GM21447 (cell line): ENCODE measurements around the gene OSCP1.
A peak's percentile ranks its signal among the peaks of the same experiment; 100 is the strongest.

ENCODE experiments used
- ATAC-seq: cut with Tn5 transposase; IDR thresholded peaks from one replicate; pipeline ENCODE4 v1.9.1; 2021; ENCODE audit not compliant: unreplicated experiment

The OSCP1 gene

DNA sequence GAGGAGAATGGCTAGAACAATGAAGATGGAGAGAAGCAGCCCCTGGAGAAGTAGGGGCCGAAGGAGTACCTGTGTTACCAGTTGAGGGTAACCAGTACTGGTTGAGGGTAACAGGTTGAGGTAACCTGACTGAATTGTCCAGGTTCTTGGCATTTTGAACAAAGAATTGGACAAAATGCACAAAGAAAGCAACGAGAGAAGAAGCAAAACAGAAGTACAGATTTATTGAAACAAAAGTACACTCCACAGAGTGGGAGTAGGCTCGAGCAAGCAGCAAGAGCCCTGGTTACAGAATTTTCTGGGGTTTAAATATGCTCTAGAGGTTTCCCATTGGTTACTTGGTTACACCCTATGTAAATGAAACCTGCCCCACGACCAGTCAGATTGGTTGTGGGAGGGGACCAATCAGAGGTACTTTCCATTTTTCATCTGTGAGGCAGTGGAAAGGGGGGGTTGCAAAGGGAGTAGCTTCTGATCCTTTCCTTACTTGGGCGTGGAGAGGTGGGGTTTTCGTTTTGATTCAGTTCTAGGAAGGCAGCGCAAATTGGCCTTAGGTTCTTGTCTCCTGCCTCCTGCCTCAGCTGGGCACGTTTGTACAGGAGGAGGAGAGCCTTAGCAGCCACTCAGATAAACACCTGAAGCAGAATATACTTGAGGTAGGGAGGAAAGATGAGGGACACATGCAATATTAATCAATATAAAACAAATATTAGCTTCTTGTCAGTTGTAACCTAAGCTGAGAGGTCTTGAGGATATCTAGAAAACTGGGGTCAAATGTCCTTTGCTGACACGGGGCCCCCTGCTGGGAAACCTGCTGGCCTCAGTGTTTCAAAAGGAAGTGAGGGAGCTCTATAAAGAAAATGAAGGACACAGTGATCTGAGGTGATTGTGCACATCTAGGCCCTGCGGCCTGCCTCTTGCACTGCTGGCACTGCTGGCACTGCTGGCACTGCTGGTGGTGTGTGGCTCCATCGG lies 38.3 kb downstream of the OSCP1 start:
- ATAC-seq: no peak

DNA sequence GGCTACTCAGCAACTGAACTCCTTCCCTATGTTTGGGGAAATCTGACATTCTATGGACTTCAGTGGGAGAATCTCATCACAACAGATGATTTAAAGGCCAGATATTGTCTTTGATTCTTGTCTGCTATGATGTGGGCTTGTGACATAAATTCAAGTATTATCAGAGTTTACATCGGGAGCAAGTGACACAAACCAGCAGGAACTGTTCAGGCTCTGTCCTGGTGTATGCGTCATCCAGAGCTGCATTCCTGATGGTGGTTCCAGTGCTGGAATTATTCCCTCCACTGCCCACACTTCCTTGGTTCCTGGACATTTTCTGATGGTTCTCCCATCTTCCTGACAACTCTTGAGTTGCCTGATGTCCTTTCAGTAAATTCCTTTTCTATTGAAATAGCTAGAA lies 41.8 kb downstream of the OSCP1 start:
- ATAC-seq: no peak

GRCh38 chr1:36406440-36406839 lies 43.8 kb downstream of the OSCP1 start:
- no peak for ATAC-seq

GRCh38 chr1:36402504-36402890 lies 47.8 kb downstream of the OSCP1 start:
- ATAC-seq: no peak

DNA sequence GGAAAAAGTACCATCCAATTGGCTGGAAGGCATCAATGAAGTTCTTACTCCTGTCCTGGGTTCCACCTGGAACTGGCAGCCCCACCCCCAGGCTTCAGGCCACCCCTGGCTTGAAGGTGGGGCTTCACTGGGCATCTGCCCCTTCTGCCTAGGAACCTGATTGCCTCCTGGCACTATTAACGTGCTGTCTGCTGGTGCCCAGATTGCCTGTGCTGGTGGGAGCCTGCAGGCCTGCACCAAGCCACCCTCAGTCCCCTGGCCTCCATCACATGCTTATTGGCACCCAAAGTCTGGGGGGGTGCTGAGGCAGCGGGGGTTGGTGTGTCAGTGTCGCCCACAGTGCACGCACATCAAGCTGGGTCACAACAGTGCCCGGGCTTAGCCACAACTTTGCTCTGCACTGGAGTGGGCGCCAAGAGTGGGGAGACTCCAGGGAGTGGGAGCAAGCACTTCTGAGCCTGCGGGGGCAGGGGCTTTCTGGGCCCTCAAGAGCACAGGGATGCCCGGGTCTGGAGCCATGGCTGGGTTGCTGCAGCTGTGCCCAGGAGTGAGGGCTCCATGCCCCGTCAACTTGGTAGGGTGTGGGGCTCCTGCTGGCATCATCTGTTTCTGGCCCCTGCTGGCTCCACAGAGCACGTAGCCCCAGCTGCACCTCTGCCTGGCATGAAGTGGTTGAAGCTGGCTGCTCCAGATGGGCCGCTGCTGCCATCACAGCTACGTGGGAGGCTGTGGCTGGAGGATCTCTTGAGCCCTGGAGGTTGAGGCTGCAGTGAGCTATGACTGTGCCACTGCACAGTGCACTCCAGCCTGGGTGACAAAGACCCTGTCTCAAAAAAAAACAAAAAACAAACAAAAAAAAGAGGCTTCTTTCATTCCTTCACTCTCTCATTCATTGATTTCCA lies 48.4 kb downstream of the OSCP1 start:
- ATAC-seq: no peak

DNA sequence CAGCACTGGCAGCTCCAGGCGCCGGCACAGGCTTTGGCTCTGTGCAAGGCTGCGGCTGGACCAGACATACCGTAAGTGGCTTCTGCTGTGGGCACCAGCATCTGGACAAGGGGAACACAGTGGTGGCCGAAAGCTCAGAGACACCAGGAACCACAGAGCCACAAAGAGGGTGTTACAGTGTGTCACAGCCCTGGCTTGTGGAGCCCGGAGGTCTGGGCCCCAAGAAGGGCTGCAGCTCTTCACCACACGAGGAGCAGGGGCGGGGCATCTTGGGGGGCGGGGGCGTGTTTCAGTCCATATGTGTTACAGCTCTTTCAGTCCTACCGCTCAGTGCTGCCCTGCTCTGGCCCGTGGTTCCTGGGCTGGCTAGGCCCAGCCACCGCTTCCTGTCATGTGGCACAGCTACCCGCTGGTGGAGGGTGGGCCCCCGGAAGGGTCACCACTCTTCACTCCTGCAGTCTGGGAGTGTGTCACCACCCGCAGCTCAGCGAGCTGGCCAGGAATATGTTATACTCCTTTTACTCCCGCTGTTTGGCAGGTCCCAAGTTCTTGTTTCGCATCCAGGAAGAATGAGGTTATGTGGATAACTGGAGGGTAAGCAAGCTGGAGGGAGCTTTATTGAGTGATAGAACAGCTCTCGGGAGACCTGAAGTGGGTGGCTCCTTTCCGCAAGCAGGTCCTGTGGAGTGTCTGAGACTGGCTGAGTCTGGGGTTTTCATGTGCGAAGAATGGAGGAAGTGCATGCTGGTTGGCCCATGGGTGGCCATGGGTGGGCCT lies 49.2 kb downstream of the OSCP1 start:
- ATAC-seq: no peak

- ATAC-seq: no peak
Observed at GRCh38 chr1:36400514-36400824, 49.8 kb downstream of the OSCP1 start.

- no peak for ATAC-seq
Observed at GRCh38 chr1:36398370-36398977, 51.8 kb downstream of the OSCP1 start.

DNA sequence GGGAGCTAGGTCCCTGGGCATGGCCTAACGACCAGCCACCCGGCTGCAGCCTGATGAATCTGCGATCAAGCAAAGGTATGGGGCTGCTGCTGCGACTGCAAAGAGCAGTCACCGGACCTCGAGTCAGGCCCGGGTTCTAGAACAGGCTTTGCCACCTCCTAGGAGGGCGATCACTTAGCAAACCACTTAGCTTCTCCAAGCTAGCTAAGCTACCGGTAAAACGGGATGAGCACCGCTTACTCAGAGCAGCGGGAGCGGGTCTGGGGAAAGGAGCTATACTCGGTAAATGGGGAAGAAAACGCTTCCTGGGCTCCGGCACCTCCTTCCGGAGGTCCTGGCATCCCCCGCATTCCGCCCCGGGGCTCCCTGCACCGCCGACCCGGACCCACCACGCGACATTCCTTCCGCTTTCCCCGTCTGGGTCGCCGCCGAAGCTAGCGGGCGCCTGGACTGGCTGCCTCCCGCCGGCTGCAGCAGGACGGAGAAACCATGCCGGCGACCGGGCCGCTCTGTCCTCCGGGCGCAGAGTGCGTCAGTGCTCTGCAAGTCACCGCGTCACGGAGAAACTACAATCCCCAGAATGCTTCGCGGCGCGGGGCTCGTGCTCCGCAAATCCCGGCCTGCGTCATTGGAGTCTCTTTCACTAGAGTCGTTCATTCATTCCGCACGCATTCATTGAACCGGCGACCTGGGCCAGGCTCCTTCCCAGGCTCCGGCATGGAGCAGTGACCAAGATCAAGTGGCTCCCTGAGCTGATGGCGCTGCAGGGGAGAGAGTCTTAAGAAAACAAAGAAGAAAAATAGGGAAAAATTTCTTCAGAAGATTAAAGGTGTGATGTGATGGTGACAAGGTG lies 52.6 kb downstream of the OSCP1 start, which contains the start of gene LSM10:
Gene LSM10, minus strand, starts transcription at position 531 of the 853 bp plus-strand sequence. CDS start 3,779 bp downstream, outside the sequence.
- peak; percentile 90 for ATAC-seq

- no peak for ATAC-seq
Observed at GRCh38 chr1:36397083-36397377, 53.2 kb downstream of the OSCP1 start.

DNA sequence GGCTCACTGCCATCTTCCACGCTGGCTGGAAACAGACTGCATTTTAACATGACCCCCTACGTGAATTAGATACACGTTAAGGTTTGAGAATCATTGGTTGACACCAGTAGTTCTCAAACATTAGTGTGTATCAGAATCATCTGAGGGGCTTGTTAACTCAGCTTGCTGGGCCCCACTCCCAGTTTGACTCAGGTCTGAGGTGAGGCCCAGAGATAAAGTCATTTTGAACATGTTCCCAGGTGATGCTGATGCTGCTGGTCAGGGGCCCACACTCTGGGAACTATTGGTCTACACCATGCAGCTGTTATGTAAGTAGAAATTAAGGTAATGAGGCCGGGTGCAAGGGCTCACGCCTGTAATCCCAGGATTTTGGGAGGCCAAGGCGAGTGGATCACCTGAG lies 53.9 kb downstream of the OSCP1 start:
- ATAC-seq: no peak

GRCh38 chr1:36393686-36394085 lies 56.6 kb downstream of the OSCP1 start:
- ATAC-seq: no peak

DNA sequence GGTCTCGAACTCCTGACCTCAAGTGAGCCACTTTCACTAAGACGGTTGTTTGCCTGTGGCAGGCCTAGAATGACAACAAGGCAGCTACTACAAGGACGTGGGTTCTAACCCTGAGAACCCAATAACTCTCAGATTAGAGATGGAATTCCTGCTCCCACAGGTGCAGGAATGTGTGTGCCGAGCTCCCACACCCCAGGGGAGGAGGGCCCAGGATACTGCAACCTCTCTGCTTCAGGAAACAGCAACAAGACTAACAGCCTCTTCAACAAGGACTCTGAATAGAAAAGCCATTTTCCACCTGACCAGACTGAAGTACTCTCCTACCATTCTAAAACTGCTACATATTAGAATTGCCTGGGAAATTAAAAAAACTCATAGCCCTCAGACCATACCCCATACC lies 57.4 kb downstream of the OSCP1 start:
- ATAC-seq: no peak

GRCh38 chr1:36391271-36391670 lies 59.0 kb downstream of the OSCP1 start:
- no peak for ATAC-seq

DNA sequence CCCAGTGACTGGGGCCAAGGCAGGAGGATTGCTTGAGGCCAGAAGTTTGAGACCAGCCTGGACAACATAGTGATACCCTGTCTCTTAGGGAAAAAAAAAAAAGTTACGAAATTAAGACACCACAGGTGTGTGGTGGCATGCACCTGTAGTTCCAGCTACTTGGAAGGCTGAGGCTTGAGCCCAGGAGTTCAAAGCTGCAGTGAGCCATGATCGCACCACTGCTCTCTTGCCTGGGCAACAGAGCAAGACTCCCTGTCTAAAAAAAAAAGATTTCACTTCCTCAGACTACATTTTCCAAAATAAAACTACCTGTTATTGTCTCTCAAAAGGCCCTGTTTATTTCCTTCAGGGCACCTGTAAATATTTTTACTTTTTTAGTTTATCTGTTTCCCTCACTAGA lies 59.8 kb downstream of the OSCP1 start:
- no peak for ATAC-seq

GRCh38 chr1:36389999-36390398 lies 60.3 kb downstream of the OSCP1 start:
- no peak for ATAC-seq

DNA sequence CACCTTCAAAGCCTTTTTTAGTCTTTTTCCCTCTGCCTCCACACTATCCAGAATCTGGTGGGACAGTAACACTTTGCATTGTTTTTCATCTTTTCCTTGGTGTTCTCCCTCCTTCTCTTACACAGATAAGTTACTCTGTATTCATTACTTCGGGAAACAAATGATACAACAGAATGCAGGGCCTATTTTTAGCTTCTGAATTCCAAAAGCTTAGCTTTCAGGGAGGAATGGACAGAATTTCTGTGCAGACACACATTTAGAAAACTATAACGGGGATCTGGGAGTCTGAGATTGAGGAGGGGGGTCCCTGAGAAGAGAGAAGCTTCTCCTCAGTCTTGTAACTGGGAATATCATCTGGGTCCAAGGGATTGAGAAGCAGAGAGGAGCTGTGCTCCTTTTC lies 61.0 kb downstream of the OSCP1 start:
- ATAC-seq: no peak

GRCh38 chr1:36387141-36387949 lies 62.9 kb downstream of the OSCP1 start:
- no peak for ATAC-seq
